ENCODE data around the gene EPHB4. TPM values are rescaled to one million over a fixed set of nuclear protein-coding genes. Genes with fewer than 3 reads are reported as not detected.
"Not testable (repeated sequence)": the region's sequence is repeated elsewhere in the genome, so short reads cannot be mapped to it uniquely, and the experiment has no call there.

Gene EPHB4
- total RNA-seq, 2 donors from 2014 or later: 33.6 to 46.4 TPM

- Histone ChIP-seq H3K9me3 (no peaks in the 10 kb centered on the region), H3K4me1 (peaks cover 19% of the 10 kb centered on the region), H3K27ac (no peak overlapping the region), H3K4me3 (no peak overlapping the region), H3K36me3 (replicated peaks in 1 of 2; ENCODE audit: insufficient read depth in 1 of 2, low read depth in 2 of 2) (peaks cover 0 to 6% of the 10 kb centered on the region in 2 donors), H3K27me3 (no peaks in the 10 kb centered on the region)
- ATAC-seq: no peak
- TF ChIP-seq, protein P1, sequence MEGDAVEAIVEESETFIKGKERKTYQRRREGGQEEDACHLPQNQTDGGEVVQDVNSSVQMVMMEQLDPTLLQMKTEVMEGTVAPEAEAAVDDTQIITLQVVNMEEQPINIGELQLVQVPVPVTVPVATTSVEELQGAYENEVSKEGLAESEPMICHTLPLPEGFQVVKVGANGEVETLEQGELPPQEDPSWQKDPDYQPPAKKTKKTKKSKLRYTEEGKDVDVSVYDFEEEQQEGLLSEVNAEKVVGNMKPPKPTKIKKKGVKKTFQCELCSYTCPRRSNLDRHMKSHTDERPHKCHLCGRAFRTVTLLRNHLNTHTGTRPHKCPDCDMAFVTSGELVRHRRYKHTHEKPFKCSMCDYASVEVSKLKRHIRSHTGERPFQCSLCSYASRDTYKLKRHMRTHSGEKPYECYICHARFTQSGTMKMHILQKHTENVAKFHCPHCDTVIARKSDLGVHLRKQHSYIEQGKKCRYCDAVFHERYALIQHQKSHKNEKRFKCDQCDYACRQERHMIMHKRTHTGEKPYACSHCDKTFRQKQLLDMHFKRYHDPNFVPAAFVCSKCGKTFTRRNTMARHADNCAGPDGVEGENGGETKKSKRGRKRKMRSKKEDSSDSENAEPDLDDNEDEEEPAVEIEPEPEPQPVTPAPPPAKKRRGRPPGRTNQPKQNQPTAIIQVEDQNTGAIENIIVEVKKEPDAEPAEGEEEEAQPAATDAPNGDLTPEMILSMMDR (IDR thresholded peaks at IDR 0.05): no peak
- no peak for TF ChIP-seq POLR2A (IDR thresholded peaks at IDR 0.05)
- DNase-seq: no peak
- intact Hi-C loops (cut with DNase I): no loop called here
- 87 to 94% methylated on average over 6 to 10 of the region's 10 CpGs for WGBS, 2 donors
Measured at GRCh38 chr7:100855515-100855914, 28.2 kb upstream of the EPHB4 start.

DNA sequence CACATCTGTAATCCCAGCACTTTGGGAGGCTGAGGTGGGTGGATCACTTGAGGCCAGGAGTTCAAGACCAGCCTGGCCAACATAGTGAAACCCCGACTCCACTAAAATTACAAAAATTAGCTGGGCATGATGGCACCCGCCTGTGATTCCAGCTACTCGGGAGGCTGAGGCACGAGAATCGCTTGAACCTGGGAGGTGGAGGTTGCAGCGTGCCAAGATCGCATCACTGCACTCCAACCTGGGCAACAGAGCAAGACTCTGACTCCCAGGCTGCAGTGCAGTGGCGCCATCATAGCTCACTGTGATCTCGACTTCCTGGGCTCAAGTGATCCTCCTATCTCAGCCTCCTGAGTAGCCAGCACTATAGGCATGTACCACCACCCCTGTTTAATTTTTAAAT is 27.6 kb upstream of the EPHB4 start:
- not testable (repeated sequence) for H3K4me3 ChIP-seq; H3K27me3 ChIP-seq; H3K27ac ChIP-seq; H3K9me3 ChIP-seq; DNase-seq; ATAC-seq; H3K36me3 ChIP-seq (replicated peaks in 1 of 2; ENCODE audit: insufficient read depth in 1 of 2, low read depth in 2 of 2)
- 95 to 96% methylated on average over 7 to 9 of the region's 9 CpGs for WGBS, 2 donors
- intact Hi-C loops (cut with DNase I): loop anchor here (5.0 kb wide), 1 partner anchor 153 kb away; no protein-coding TSS in a partner anchor
- H3K4me1 ChIP-seq: peaks cover 19% of the 10 kb centered on the region

DNA sequence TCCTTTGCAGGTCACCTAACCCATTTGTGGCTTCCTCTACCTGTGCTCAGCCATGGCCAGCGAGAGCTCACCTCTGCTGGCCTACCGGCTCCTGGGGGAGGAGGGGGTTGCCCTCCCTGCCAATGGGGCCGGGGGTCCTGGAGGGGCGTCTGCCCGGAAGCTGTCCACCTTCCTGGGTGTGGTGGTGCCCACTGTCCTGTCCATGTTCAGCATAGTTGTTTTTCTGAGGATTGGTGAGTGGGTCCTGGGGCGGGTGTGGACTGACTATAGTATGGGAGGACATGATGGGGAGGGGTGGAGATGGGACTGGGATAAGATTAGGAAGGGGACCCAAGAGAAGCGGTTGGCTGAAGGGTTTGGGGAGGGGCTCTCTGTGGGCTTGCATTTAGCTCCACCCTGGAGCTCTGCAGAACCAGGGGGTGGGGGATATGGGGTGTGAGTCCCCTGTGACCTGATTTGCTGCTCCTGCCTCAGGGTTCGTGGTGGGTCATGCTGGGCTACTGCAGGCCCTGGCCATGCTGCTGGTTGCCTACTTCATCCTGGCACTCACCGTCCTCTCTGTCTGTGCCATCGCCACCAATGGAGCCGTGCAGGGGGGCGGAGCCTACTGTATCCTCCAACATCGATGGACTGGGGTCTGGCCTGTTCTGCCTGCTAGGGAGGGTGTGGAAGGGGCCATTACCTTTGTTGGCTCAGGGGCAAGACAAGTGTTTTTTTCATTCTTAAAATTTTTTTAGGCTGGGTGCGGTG is 27.0 kb upstream of the EPHB4 start:
- no peak for ATAC-seq
- no peak for DNase-seq
- H3K27me3 ChIP-seq: no peaks in the 10 kb centered on the region
- H3K4me1 ChIP-seq: peaks cover 19% of the 10 kb centered on the region
- no peaks in the 10 kb centered on the region for H3K36me3 ChIP-seq (replicated peaks in 1 of 2; ENCODE audit: insufficient read depth in 1 of 2, low read depth in 2 of 2)
- WGBS, 2 donors: 88 to 96% methylated on average over 4 to 13 of the region's 14 CpGs
- H3K9me3 ChIP-seq: no peaks in the 10 kb centered on the region
- TF ChIP-seq, protein P1 (IDR thresholded peaks at IDR 0.05): no peak
- no peak for TF ChIP-seq POLR2A (IDR thresholded peaks at IDR 0.05)
- intact Hi-C loops (cut with DNase I): loop anchor here (5.0 kb wide), 1 partner anchor 152 kb away; no protein-coding TSS in a partner anchor
- H3K27ac ChIP-seq: no peak overlapping the region
- H3K4me3 ChIP-seq: no peak overlapping the region

GRCh38 chr7:100852048-100852872 is 24.9 kb upstream of the EPHB4 start, which contains the start of gene SLC12A9:
TSS of gene SLC12A9 (plus strand) at chr7:100852713. CDS start at chr7:100854198, 1,485 bp downstream.
- Histone ChIP-seq H3K4me1 (peaks cover 19% of the 10 kb centered on the region), H3K9me3 (no peaks in the 10 kb centered on the region), H3K4me3 (peak within 1 kb of the TSS; percentile 59 to 62), H3K36me3 (replicated peaks in 1 of 2; ENCODE audit: insufficient read depth in 1 of 2, low read depth in 2 of 2) (no peaks in the 10 kb centered on the region), H3K27ac (peak within 1 kb of the TSS; percentile 14 to 69 (median 28)), H3K27me3 (no peaks in the 10 kb centered on the region)
- peak; percentile 86 to 91 (median 90) for DNase-seq
- intact Hi-C loops (cut with DNase I): loop anchor here (5.0 kb wide), 1 partner anchor 150 kb away; no protein-coding TSS in a partner anchor
- TF ChIP-seq POLR2A (IDR thresholded peaks at IDR 0.05): peak in 2 of 3 donors; percentile 50 to 54
- TF ChIP-seq, protein P1 (IDR thresholded peaks at IDR 0.05): peak; percentile 84 to 97 (median 94)
- peak; percentile 98 for ATAC-seq
- 0% methylated on average over 9 to 69 of the region's 71 CpGs for WGBS, 2 donors

DNA sequence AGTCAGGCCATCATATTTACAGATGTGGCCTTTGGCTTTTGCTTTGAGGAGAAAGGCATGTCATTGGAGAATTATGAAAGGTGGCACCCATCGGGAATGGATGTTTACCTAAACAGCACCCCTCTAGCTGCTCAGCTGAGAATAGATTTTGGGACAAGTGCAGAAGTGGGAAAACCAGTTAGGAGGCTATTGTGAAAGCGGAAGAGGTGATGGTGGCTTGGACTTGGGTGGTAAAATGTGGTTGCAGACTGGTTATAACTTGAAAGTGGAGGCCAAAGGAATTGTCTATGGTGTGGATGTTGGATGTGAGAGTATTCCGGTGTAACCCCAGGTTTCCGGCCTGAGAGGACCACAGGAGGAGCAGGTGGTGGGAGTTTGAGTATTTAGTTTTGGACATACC is 20.0 kb upstream of the EPHB4 start:
- peaks cover 9% of the 10 kb centered on the region for H3K4me1 ChIP-seq
- H3K36me3 ChIP-seq (replicated peaks in 1 of 2; ENCODE audit: insufficient read depth in 1 of 2, low read depth in 2 of 2): no peaks in the 10 kb centered on the region
- ATAC-seq: no peak
- no peaks in the 10 kb centered on the region for H3K9me3 ChIP-seq
- TF ChIP-seq, protein P1 (IDR thresholded peaks at IDR 0.05): no peak
- TF ChIP-seq POLR2A (IDR thresholded peaks at IDR 0.05): no peak
- H3K27me3 ChIP-seq: no peaks in the 10 kb centered on the region
- WGBS, 2 donors: 92 to 93% methylated on average over 3 to 4 of the region's 4 CpGs
- no peak overlapping the region for H3K27ac ChIP-seq
- intact Hi-C loops (cut with DNase I): loop anchor here (5.0 kb wide), 1 partner anchor 50 kb away; no protein-coding TSS in a partner anchor
- no peak for DNase-seq
- no peak overlapping the region for H3K4me3 ChIP-seq
